Mesenchymal stem cell (in vitro differentiated cells and primary cell): ENCODE data around the gene COL15A1.

Experiments
- DNase-seq: peaks from one replicate; pipeline ENCODE4 v3.0.0-alpha.2; 2013
- H2AFZ ChIP-seq: one replicate; pipeline ENCODE4 v1.6.1; 2013; ENCODE audit warnings: low read depth, mild to moderate bottlenecking, control low read depth, inconsistent platforms, low read length, moderate library complexity
- H2AK5ac ChIP-seq: 2 replicates; pipeline ENCODE4 v1.6.1; 2013; ENCODE audit warnings: low read length, moderate library complexity, mild to moderate bottlenecking, inconsistent platforms; ENCODE audit not compliant: severe bottlenecking
- H2BK120ac ChIP-seq: one replicate; pipeline ENCODE4 v1.6.1; 2013; ENCODE audit warnings: low read depth, mild to moderate bottlenecking, inconsistent platforms, low read length, moderate library complexity
- H2BK12ac ChIP-seq, 2 experiments: one replicate each; pipeline ENCODE4 v1.6.1; 2013; ENCODE audit warnings: inconsistent platforms in 2 of 2, low read length in 2 of 2, mild to moderate bottlenecking in 2 of 2, moderate library complexity in 2 of 2, control low read depth in 1 of 2
- H2BK15ac ChIP-seq: one replicate; pipeline ENCODE4 v1.6.1; 2013; ENCODE audit warnings: mild to moderate bottlenecking, low read depth, inconsistent platforms; ENCODE audit not compliant: poor library complexity, severe bottlenecking
- H2BK5ac ChIP-seq: 2 replicates; pipeline ENCODE4 v1.6.1; 2013; ENCODE audit warnings: low read depth, mild to moderate bottlenecking, low read length, control low read depth, inconsistent platforms; ENCODE audit not compliant: poor library complexity, severe bottlenecking
- H3K14ac ChIP-seq, 2 experiments: one replicate each; pipeline ENCODE4 v1.6.1; 2013; ENCODE audit warnings: inconsistent platforms in 2 of 2, low read length in 2 of 2, control low read depth in 1 of 2, mild to moderate bottlenecking in 1 of 2, moderate library complexity in 1 of 2
- H3K18ac ChIP-seq, 2 experiments: one replicate each; pipeline ENCODE4 v1.6.1; 2013; ENCODE audit warnings: inconsistent platforms in 2 of 2, low read length in 2 of 2, control low read depth in 1 of 2, low read depth in 1 of 2, mild to moderate bottlenecking in 1 of 2
- H3K23ac ChIP-seq, 2 experiments: one replicate each; pipeline ENCODE4 v1.6.1; 2013; ENCODE audit warnings: inconsistent platforms in 2 of 2, low read length in 2 of 2, mild to moderate bottlenecking in 2 of 2, moderate library complexity in 2 of 2, control low read depth in 1 of 2
- H3K27ac ChIP-seq: 2 replicates; pipeline ENCODE4 v1.5.1; 2013; ENCODE audit warnings: mild to moderate bottlenecking, moderate library complexity, low read length, control low read depth, inconsistent platforms; ENCODE audit not compliant: poor library complexity, severe bottlenecking
- H3K27me3 ChIP-seq, 2 experiments: 2 replicates each; pipeline versions ENCODE4 v1.6.1 to v1.7.0; 2013; ENCODE audit warnings: low read length in 2 of 2, mild to moderate bottlenecking in 2 of 2, moderate library complexity in 2 of 2, control low read depth in 1 of 2, inconsistent platforms in 1 of 2; ENCODE audit not compliant: control insufficient read depth in 1 of 2, insufficient read depth in 1 of 2
- H3K36me3 ChIP-seq, 2 experiments: 2 replicates each; pipeline versions ENCODE4 v1.6.1 to v1.7.0; 2013; ENCODE audit warnings: low read length in 2 of 2, control low read depth in 1 of 2, inconsistent platforms in 1 of 2, low read depth in 1 of 2, mild to moderate bottlenecking in 1 of 2; ENCODE audit not compliant: insufficient read depth in 2 of 2, control insufficient read depth in 1 of 2
- H3K4ac ChIP-seq, 2 experiments: one replicate each; pipeline ENCODE4 v1.6.1; 2013; ENCODE audit warnings: inconsistent platforms in 2 of 2, low read length in 2 of 2, mild to moderate bottlenecking in 2 of 2, moderate library complexity in 2 of 2, control low read depth in 1 of 2, low read depth in 1 of 2
- H3K4me1 ChIP-seq: 2 replicates; pipeline ENCODE4 v1.6.1; 2013; ENCODE audit warnings: low read depth, low read length, control low read depth; ENCODE audit not compliant: control insufficient read depth, insufficient read depth
- H3K4me2 ChIP-seq: 2 replicates; pipeline ENCODE4 v1.6.1; 2013; ENCODE audit warnings: low read length, mild to moderate bottlenecking, inconsistent platforms; ENCODE audit not compliant: poor library complexity, severe bottlenecking
- H3K4me3 ChIP-seq, 2 experiments: 2 replicates each; pipeline versions ENCODE4 v1.5.1 to v1.7.0; 2013; ENCODE audit warnings: low read length in 2 of 2, mild to moderate bottlenecking in 2 of 2, control low read depth in 1 of 2, low read depth in 1 of 2; ENCODE audit not compliant: insufficient read depth in 1 of 2
- H3K79me1 ChIP-seq: replicated peaks from 2 replicates; pipeline ENCODE4 v1.6.1; 2013; ENCODE audit warnings: mild to moderate bottlenecking, control low read depth, low read length, inconsistent platforms; ENCODE audit not compliant: poor library complexity, severe bottlenecking
- H3K9ac ChIP-seq: 2 replicates; pipeline ENCODE4 v1.7.0; 2013; ENCODE audit warnings: mild to moderate bottlenecking, low read length, moderate library complexity
- H3K9me3 ChIP-seq: 2 replicates; pipeline ENCODE4 v1.7.0; 2013; ENCODE audit warnings: mild to moderate bottlenecking, low read length; ENCODE audit not compliant: control insufficient read depth
- H4K8ac ChIP-seq: one replicate; pipeline ENCODE4 v1.6.1; 2013; ENCODE audit warnings: inconsistent platforms, mild to moderate bottlenecking, low read length, moderate library complexity
- H4K91ac ChIP-seq: one replicate; pipeline ENCODE4 v1.6.1; 2013; ENCODE audit warnings: mild to moderate bottlenecking, low read length, inconsistent platforms
- WGBS: methylation state at CpG from one replicate; pipeline ENCODE4 v1.1.7; 2013; ENCODE audit warnings: mixed read lengths; 5-methylcytosine and 5-hydroxymethylcytosine counted together

Gene COL15A1

DNA sequence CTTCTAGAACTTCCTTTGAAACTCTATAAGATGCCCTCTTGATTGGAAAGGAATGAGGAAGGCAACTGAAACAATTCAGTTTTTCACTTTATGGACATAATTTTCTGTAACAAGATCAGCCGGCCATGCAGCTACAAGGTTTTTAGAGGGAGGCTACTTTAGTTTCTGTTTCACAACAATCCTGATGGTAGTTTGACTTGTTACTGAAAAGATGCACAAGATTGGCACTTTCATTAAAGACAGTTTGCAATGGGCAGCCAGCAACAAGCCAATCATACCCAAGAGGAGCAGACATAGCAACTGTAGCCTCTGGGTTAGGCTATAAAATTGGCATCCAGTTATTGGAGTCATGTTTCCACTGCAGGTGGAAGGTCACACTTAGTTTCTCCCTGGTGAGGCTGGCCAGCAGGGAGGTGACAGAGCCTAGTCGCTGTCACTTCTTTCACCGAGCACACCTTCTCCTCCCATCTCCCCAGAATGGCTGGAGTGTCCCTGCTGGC is 87.0 kb downstream of the COL15A1 start:
- Histone ChIP-seq H2BK5ac (peak overlapping the region; percentile 46), H3K14ac (no peak overlapping the region), H2BK15ac (no peak overlapping the region), H3K4me3 (peak overlapping the region in 1 of 2 experiments; percentile 2), H2BK120ac (no peak overlapping the region), H3K23ac (no peak overlapping the region), H3K4ac (peak overlapping the region in 1 of 2 experiments; percentile 62), H3K79me1 (no peaks in the 10 kb centered on the region), H3K9ac (peak overlapping the region; percentile 64), H3K9me3 (no peaks in the 10 kb centered on the region), H3K27me3 (no peaks in the 10 kb centered on the region), H2BK12ac (peak overlapping the region; percentile 21 to 29), H2AFZ (no peak overlapping the region), H2AK5ac (peak overlapping the region; percentile 95), H3K4me1 (peaks cover 11% of the 10 kb centered on the region), H3K27ac (peak overlapping the region; percentile 78), H3K36me3 (peaks cover 4 to 16% of the 10 kb centered on the region in 2 experiments), H3K4me2 (no peak overlapping the region), H4K8ac (peak overlapping the region; percentile 27), H3K18ac (peak overlapping the region; percentile 6 to 28), H4K91ac (peak overlapping the region; percentile 44)
- DNase-seq: no peak
- 96% methylated on average over 3 of the region's 3 CpGs for WGBS

DNA sequence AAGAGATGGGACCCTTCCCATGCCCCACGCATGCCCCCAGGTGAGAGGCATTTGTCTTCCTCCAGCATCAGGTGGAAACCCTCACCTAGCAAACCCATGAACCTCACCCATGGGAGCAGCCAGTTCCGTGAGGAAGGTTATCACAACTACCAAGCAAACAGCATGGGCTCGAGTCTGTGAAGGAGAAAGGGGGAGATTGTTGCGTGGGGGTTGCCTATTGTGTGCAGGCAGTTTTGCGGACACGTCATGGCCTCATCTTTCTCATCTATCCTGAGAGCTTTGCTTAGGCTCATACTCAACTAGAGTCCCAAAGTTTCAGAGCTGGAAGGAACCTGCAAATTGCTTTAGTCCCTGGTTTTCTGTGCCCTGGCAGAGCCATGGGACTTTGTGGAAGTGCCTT is 87.6 kb downstream of the COL15A1 start:
- peaks cover 2 to 15% of the 10 kb centered on the region in 2 experiments for H3K36me3 ChIP-seq
- no peak overlapping the region for H2BK120ac ChIP-seq
- peak overlapping the region; percentile 29 to 81 for H2BK12ac ChIP-seq
- peak overlapping the region; percentile 95 for H2AK5ac ChIP-seq
- no peaks in the 10 kb centered on the region for H3K9me3 ChIP-seq
- no peak overlapping the region for H3K4me2 ChIP-seq
- no peak overlapping the region for H2AFZ ChIP-seq
- peak overlapping the region in 1 of 2 experiments; percentile 51 for H3K4ac ChIP-seq
- no peaks in the 10 kb centered on the region for H3K79me1 ChIP-seq
- peak overlapping the region; percentile 78 for H3K27ac ChIP-seq
- WGBS: 100% methylated on average over 4 of the region's 6 CpGs
- H3K14ac ChIP-seq: no peak overlapping the region
- H3K9ac ChIP-seq: no peak overlapping the region
- no peak overlapping the region for H2BK15ac ChIP-seq
- peak overlapping the region; percentile 44 for H4K91ac ChIP-seq
- no peak overlapping the region for H4K8ac ChIP-seq
- H3K4me3 ChIP-seq: no peak overlapping the region
- peak overlapping the region; percentile 34 for H2BK5ac ChIP-seq
- H3K4me1 ChIP-seq: peaks cover 9% of the 10 kb centered on the region
- DNase-seq: no peak
- peak overlapping the region in 1 of 2 experiments; percentile 28 for H3K18ac ChIP-seq
- H3K27me3 ChIP-seq: no peaks in the 10 kb centered on the region
- no peak overlapping the region for H3K23ac ChIP-seq

- no peak overlapping the region for H2AFZ ChIP-seq
- H3K23ac ChIP-seq: no peak overlapping the region
- peaks cover 0 to 12% of the 10 kb centered on the region in 2 experiments for H3K36me3 ChIP-seq
- no peak overlapping the region for H3K9ac ChIP-seq
- no peak overlapping the region for H3K27ac ChIP-seq
- H2BK120ac ChIP-seq: no peak overlapping the region
- H2BK5ac ChIP-seq: no peak overlapping the region
- H2AK5ac ChIP-seq: no peak overlapping the region
- no peak overlapping the region for H3K14ac ChIP-seq
- H4K8ac ChIP-seq: no peak overlapping the region
- H4K91ac ChIP-seq: no peak overlapping the region
- H3K4ac ChIP-seq: no peak overlapping the region
- no peak overlapping the region for H2BK15ac ChIP-seq
- peaks cover 7% of the 10 kb centered on the region for H3K4me1 ChIP-seq
- H3K79me1 ChIP-seq: no peaks in the 10 kb centered on the region
- no peak overlapping the region for H3K4me3 ChIP-seq
- H2BK12ac ChIP-seq: no peak overlapping the region
- no peaks in the 10 kb centered on the region for H3K27me3 ChIP-seq
- 98% methylated on average over 5 of the region's 5 CpGs for WGBS
- no peaks in the 10 kb centered on the region for H3K9me3 ChIP-seq
- H3K4me2 ChIP-seq: no peak overlapping the region
- DNase-seq: no peak
- H3K18ac ChIP-seq: no peak overlapping the region
Observed at GRCh38 chr9:99031994-99032393, 88.3 kb downstream of the COL15A1 start.

DNA sequence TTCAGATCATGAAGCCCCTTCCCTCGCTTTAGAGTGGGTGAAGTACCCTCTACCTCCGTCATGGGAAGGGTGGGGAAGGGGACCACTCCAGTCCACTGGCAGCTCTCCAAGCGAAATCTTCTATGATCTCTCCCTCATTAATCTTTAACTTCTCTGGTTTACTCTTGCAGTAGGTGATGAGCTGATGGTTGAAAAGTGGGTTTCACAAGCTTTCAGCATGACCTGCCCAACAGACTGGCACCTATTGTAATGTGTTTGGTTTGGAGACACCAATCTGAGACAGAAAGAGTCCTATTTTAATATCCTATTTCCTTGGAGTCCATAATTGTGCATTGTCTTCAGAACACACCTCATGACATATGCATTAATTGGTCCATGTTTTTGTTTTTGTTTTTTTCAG is 90.4 kb downstream of the COL15A1 start:
- Histone ChIP-seq H3K23ac (no peak overlapping the region), H3K9ac (no peak overlapping the region)

More for the DNA sequence above, 90.4 kb downstream of the COL15A1 start:
- DNase-seq: no peak
- 88% methylated on average over 1 of the region's 3 CpGs for WGBS
- H2BK12ac ChIP-seq: no peak overlapping the region
- no peak overlapping the region for H2AK5ac ChIP-seq
- H3K27me3 ChIP-seq: no peaks in the 10 kb centered on the region
- no peak overlapping the region for H3K4me2 ChIP-seq
- H3K79me1 ChIP-seq: no peaks in the 10 kb centered on the region
- peaks cover 0 to 9% of the 10 kb centered on the region in 2 experiments for H3K36me3 ChIP-seq
- no peak overlapping the region for H3K14ac ChIP-seq
- H3K18ac ChIP-seq: no peak overlapping the region
- H2BK15ac ChIP-seq: no peak overlapping the region
- H4K8ac ChIP-seq: no peak overlapping the region
- no peak overlapping the region for H3K4ac ChIP-seq
- H3K27ac ChIP-seq: no peak overlapping the region
- no peak overlapping the region for H2AFZ ChIP-seq
- no peak overlapping the region for H2BK5ac ChIP-seq
- no peak overlapping the region for H3K4me3 ChIP-seq
- no peak overlapping the region for H4K91ac ChIP-seq
- H3K9me3 ChIP-seq: no peaks in the 10 kb centered on the region
- peaks cover 7% of the 10 kb centered on the region for H3K4me1 ChIP-seq
- H2BK120ac ChIP-seq: no peak overlapping the region
